ENCODE results near the gene PER1. TPM values are rescaled to one million over a fixed set of nuclear protein-coding genes. Genes with fewer than 3 reads are reported as not detected.

PER1 gene
- total and polyA plus RNA-seq, 2 of the 13 experiments (the other 11 are each of a cell fraction or from before 2014, with no cell fraction given), result 2.6 to 3.6 TPM

- TF ChIP-seq AGO2 (optimal IDR thresholded peaks at IDR 0.05; ENCODE audit: low read depth, low read length), result no peak
- TF ChIP-seq POLR2AphosphoS5 (IDR thresholded peaks at IDR 0.05; ENCODE audit: low read depth, low read length), result no peak
- TF ChIP-seq ZNF652 (CRISPR knock-in tag; IDR thresholded peaks at IDR 0.05; ENCODE audit: borderline replicate concordance, low read depth), result no peak
- no peak for TF ChIP-seq NR2C2 (CRISPR knock-in tag; IDR thresholded peaks at IDR 0.05; ENCODE audit: borderline replicate concordance)
- no peak for TF ChIP-seq USF2 (IDR thresholded peaks at IDR 0.05; ENCODE audit: low read depth, low read length)
- no peak for TF ChIP-seq USF2 (CRISPR knock-in tag; IDR thresholded peaks at IDR 0.05; ENCODE audit: borderline replicate concordance)
- 0 out of 2 replicates have a peak, but pooled peaks have one; percentile 48 for TF ChIP-seq SPEN (CRISPR knock-in tag; IDR thresholded peaks at IDR 0.05; ENCODE audit: low read depth)
- no peak for TF ChIP-seq MTA3 (CRISPR knock-in tag; IDR thresholded peaks at IDR 0.05)
- no peak for TF ChIP-seq ZNF7 (CRISPR knock-in tag; IDR thresholded peaks at IDR 0.05)
- TF ChIP-seq PRMT3 (CRISPR knock-in tag; IDR thresholded peaks at IDR 0.05; ENCODE audit: borderline replicate concordance, low read depth), result no peak; the same call in 1 of the 2 replicates
- TF ChIP-seq SNAPC5 (CRISPR knock-in tag; IDR thresholded peaks at IDR 0.05; ENCODE audit: borderline replicate concordance), result 0 out of 2 replicates have a peak, but pooled peaks have one; percentile 36
- TF ChIP-seq ZZZ3 (CRISPR knock-in tag; IDR thresholded peaks at IDR 0.05; ENCODE audit: borderline replicate concordance), result no peak
- TF ChIP-seq MAFG (CRISPR knock-in tag; IDR thresholded peaks at IDR 0.05), result no peak
- no peak; the same call in 1 of the 2 replicates for TF ChIP-seq SAFB2 (CRISPR knock-in tag; IDR thresholded peaks at IDR 0.05; ENCODE audit: borderline replicate concordance, low read depth)
- TF ChIP-seq, protein P1, sequence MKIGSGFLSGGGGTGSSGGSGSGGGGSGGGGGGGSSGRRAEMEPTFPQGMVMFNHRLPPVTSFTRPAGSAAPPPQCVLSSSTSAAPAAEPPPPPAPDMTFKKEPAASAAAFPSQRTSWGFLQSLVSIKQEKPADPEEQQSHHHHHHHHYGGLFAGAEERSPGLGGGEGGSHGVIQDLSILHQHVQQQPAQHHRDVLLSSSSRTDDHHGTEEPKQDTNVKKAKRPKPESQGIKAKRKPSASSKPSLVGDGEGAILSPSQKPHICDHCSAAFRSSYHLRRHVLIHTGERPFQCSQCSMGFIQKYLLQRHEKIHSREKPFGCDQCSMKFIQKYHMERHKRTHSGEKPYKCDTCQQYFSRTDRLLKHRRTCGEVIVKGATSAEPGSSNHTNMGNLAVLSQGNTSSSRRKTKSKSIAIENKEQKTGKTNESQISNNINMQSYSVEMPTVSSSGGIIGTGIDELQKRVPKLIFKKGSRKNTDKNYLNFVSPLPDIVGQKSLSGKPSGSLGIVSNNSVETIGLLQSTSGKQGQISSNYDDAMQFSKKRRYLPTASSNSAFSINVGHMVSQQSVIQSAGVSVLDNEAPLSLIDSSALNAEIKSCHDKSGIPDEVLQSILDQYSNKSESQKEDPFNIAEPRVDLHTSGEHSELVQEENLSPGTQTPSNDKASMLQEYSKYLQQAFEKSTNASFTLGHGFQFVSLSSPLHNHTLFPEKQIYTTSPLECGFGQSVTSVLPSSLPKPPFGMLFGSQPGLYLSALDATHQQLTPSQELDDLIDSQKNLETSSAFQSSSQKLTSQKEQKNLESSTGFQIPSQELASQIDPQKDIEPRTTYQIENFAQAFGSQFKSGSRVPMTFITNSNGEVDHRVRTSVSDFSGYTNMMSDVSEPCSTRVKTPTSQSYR (CRISPR knock-in tag; IDR thresholded peaks at IDR 0.05; ENCODE audit: borderline replicate concordance), result no peak
- no peak; the same call in 1 of the 2 replicates for TF ChIP-seq RFX3 (CRISPR knock-in tag; IDR thresholded peaks at IDR 0.05)
- no peak for TF ChIP-seq ZNF207 (IDR thresholded peaks at IDR 0.05; ENCODE audit: borderline replicate concordance)
- TF ChIP-seq, protein P2, sequence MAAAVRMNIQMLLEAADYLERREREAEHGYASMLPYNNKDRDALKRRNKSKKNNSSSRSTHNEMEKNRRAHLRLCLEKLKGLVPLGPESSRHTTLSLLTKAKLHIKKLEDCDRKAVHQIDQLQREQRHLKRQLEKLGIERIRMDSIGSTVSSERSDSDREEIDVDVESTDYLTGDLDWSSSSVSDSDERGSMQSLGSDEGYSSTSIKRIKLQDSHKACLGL (CRISPR knock-in tag; IDR thresholded peaks at IDR 0.05), result peak; percentile 16; the same call in 1 of the 2 replicates
- TF ChIP-seq ZNF138 (CRISPR knock-in tag; IDR thresholded peaks at IDR 0.05; ENCODE audit: low read depth), result no peak
- TF ChIP-seq ZNF619 (CRISPR knock-in tag; IDR thresholded peaks at IDR 0.05), result no peak
- no peak for TF ChIP-seq ADNP (CRISPR knock-in tag; IDR thresholded peaks at IDR 0.05)
- no peak for TF ChIP-seq ZNF367 (CRISPR knock-in tag; IDR thresholded peaks at IDR 0.05; ENCODE audit: borderline replicate concordance)
- TF ChIP-seq MEF2D (CRISPR knock-in tag; IDR thresholded peaks at IDR 0.05), result no peak; the same call in 1 of the 2 replicates
- TF ChIP-seq ZNF850 (CRISPR knock-in tag; conservative IDR thresholded peaks at IDR 0.05), result no peak
- no peak for TF ChIP-seq PCBP2 (optimal IDR thresholded peaks at IDR 0.05; ENCODE audit: low read depth, low read length, poor library complexity, severe bottlenecking)
- TF ChIP-seq KLF13 (CRISPR knock-in tag; IDR thresholded peaks at IDR 0.05), result no peak
Measured at GRCh38 chr17:8186787-8187516, 34.7 kb upstream of the PER1 start (continued).

Measured in HepG2 (cell line).